GM13977 (cell line): Measurements from ENCODE around the gene RBKS.
A peak's percentile ranks its signal among the peaks of the same experiment; 100 is the strongest.

Experiments
- DNase-seq: peaks from one replicate; pipeline ENCODE4 v3.0.0; 2012; ENCODE audit warnings: low spot score
- CTCF ChIP-seq: IDR thresholded peaks from 2 replicates; pipeline ENCODE4 v1.5.1; 2012; ENCODE audit warnings: mild to moderate bottlenecking, control low read depth; ENCODE audit not compliant: insufficient read depth; ENCODE audit errors: extremely low read depth, missing control alignments
- in situ Hi-C: fragments of 300-500 bp; cut with MboI; formaldehyde crosslinking; loops from one replicate; pipeline ENCODE4 v1.12.0; 2022; ENCODE audit warnings: low sequenced_read_pairs, low pct_unique_long_range_greater_than_20kb, mixed read lengths, inconsistent platforms; ENCODE audit not compliant: unreplicated experiment

The RBKS gene

GRCh38 chr2:27897717-27898116 is 7.5 kb upstream of the RBKS start:
- no peak for DNase-seq
- no peak for TF ChIP-seq CTCF
- in situ Hi-C loops: no loop called here

GRCh38 chr2:27893006-27893405 is 2.8 kb upstream of the RBKS start:
- in situ Hi-C loops: no loop called here
- no peak for TF ChIP-seq CTCF
- DNase-seq: no peak

- in situ Hi-C loops: no loop called here
- TF ChIP-seq CTCF: no peak
- no peak for DNase-seq
Observed at GRCh38 chr2:27891673-27892105, 1.5 kb upstream of the RBKS start.

- peak; percentile 77 for DNase-seq
- in situ Hi-C loops: no loop called here
- TF ChIP-seq CTCF: no peak
Observed at GRCh38 chr2:27890924-27891672, 911 bp upstream of the RBKS start.

- DNase-seq: no peak
- no peak for TF ChIP-seq CTCF
- in situ Hi-C loops: no loop called here
Observed at GRCh38 chr2:27889774-27890145, 427 bp downstream of the RBKS start.

GRCh38 chr2:27888790-27889189 is 1.4 kb downstream of the RBKS start:
- DNase-seq: no peak
- in situ Hi-C loops: no loop called here
- TF ChIP-seq CTCF: no peak
